HG03159 (cell line): Measurements from ENCODE around the gene ZNFX1.
"Not testable (repeated sequence)": the region's sequence is repeated elsewhere in the genome, so short reads cannot be mapped to it uniquely, and the experiment has no call there.

Experiments
- ATAC-seq: cut with Tn5 transposase; IDR thresholded peaks from one replicate; pipeline ENCODE4 v1.9.1; 2021; ENCODE audit warnings: mild to moderate bottlenecking, moderate library complexity; ENCODE audit not compliant: unreplicated experiment

Gene ZNFX1

GRCh38 chr20:49216991-49217578 is 60.8 kb downstream of the ZNFX1 start:
- no peak for ATAC-seq

- no peak for ATAC-seq
Measured at GRCh38 chr20:49215232-49215631, 62.6 kb downstream of the ZNFX1 start.

GRCh38 chr20:49214571-49214970 is 63.3 kb downstream of the ZNFX1 start:
- ATAC-seq, result no peak

- no peak for ATAC-seq
Measured at GRCh38 chr20:49210757-49211110, 67.1 kb downstream of the ZNFX1 start.

- no peak for ATAC-seq
Measured at GRCh38 chr20:49210101-49210756, 67.6 kb downstream of the ZNFX1 start.

- no peak for ATAC-seq
Measured at GRCh38 chr20:49207076-49207475, 70.8 kb downstream of the ZNFX1 start.

GRCh38 chr20:49203746-49204145 is 74.1 kb downstream of the ZNFX1 start:
- no peak for ATAC-seq

- ATAC-seq, result no peak
Measured at GRCh38 chr20:49203011-49203410, 74.8 kb downstream of the ZNFX1 start.

GRCh38 chr20:49199729-49200293 is 78.0 kb downstream of the ZNFX1 start:
- ATAC-seq, result no peak

GRCh38 chr20:49192944-49193518 is 84.8 kb downstream of the ZNFX1 start:
- ATAC-seq, result not testable (repeated sequence)
